AG10803 (cell line): Measurements from ENCODE around the gene SLC35B2.
A peak's percentile ranks its signal among the peaks of the same experiment; 100 is the strongest.

Source experiments
- DNase-seq: peaks from one replicate; pipeline ENCODE4 v3.0.0; 2010; ENCODE audit warnings: low read depth
- H3K4me3 ChIP-seq: 2 replicates; pipeline ENCODE4 v1.5.1; 2011; ENCODE audit warnings: mild to moderate bottlenecking, low read length, control low read depth
- CTCF ChIP-seq: conservative IDR thresholded peaks from 2 replicates; pipeline ENCODE4 v1.5.1; 2011; ENCODE audit warnings: mild to moderate bottlenecking, low read length, control low read depth, inconsistent platforms

The SLC35B2 gene

GRCh38 chr6:44262467-44263353 lies 5.4 kb upstream of the SLC35B2 start:
- peak overlapping the region; percentile 27; the same call in 1 of the 2 replicates for H3K4me3 ChIP-seq
- no peak for TF ChIP-seq CTCF
- DNase-seq = no peak

GRCh38 chr6:44261581-44261980 lies 4.3 kb upstream of the SLC35B2 start:
- no peak for TF ChIP-seq CTCF
- no peak overlapping the region for H3K4me3 ChIP-seq
- DNase-seq = no peak

GRCh38 chr6:44260451-44261297 lies 3.3 kb upstream of the SLC35B2 start:
- TF ChIP-seq CTCF = no peak
- no peak overlapping the region for H3K4me3 ChIP-seq
- no peak for DNase-seq

- no peak for DNase-seq
- no peak for TF ChIP-seq CTCF
- H3K4me3 ChIP-seq = no peak overlapping the region
Measured at GRCh38 chr6:44260011-44260410, 2.7 kb upstream of the SLC35B2 start.

- TF ChIP-seq CTCF = no peak
- no peak for DNase-seq
- H3K4me3 ChIP-seq = no peak overlapping the region
Measured at GRCh38 chr6:44258921-44259320, 1.6 kb upstream of the SLC35B2 start.

GRCh38 chr6:44258325-44258863 lies 1.1 kb upstream of the SLC35B2 start:
- DNase-seq = no peak
- H3K4me3 ChIP-seq = no peak overlapping the region
- no peak for TF ChIP-seq CTCF
